Panc1 (cell line): ENCODE measurements around the gene SNX10.

Source experiments
- CTCF ChIP-seq: fragments of 450-650 bp; IDR thresholded peaks from 2 replicates; pipeline ENCODE4 v1.5.1; 2017; ENCODE audit warnings: mild to moderate bottlenecking
- POLR2AphosphoS5 ChIP-seq: IDR thresholded peaks from 2 replicates; pipeline ENCODE4 v1.6.1; 2012; ENCODE audit warnings: mild to moderate bottlenecking, low read depth, low read length, moderate library complexity
- REST ChIP-seq, 2 experiments: IDR thresholded peaks; 2 replicates each; pipeline ENCODE4 v1.6.1; 2011 to 2012; ENCODE audit warnings: low read depth in 2 of 2, control low read depth in 1 of 2, low read length in 1 of 2, mild to moderate bottlenecking in 1 of 2, moderate library complexity in 1 of 2; ENCODE audit not compliant: insufficient read depth in 1 of 2
- SIN3A ChIP-seq: IDR thresholded peaks from 2 replicates; pipeline ENCODE4 v1.6.1; 2012; ENCODE audit warnings: low read depth, mild to moderate bottlenecking, low read length, moderate library complexity, borderline replicate concordance; ENCODE audit not compliant: insufficient read depth

- TF ChIP-seq CTCF (peak; percentile 10; the same call in 1 of the 2 replicates), REST (IDR thresholded peaks at IDR 0.05; ENCODE audit: insufficient read depth in 1 of 2, low read depth in 2 of 2, low read length in 1 of 2) (no peak), POLR2AphosphoS5 (no peak), SIN3A (no peak)
These were observed 76.9 kb downstream of the SNX10 start for GRCh38 chr7:26368542-26368941.
